Measurements from ENCODE around the gene SLC35A2.
"Not testable (repeated sequence)": the region's sequence is repeated elsewhere in the genome, so short reads cannot be mapped to it uniquely, and the experiment has no call there.

The SLC35A2 gene

GRCh38 chrX:48901069-48901468 lies 10.4 kb downstream of the SLC35A2 start:
- DNase-seq = no peak

- DNase-seq = no peak
Observed at GRCh38 chrX:48899078-48899410, 12.4 kb downstream of the SLC35A2 start.

DNA sequence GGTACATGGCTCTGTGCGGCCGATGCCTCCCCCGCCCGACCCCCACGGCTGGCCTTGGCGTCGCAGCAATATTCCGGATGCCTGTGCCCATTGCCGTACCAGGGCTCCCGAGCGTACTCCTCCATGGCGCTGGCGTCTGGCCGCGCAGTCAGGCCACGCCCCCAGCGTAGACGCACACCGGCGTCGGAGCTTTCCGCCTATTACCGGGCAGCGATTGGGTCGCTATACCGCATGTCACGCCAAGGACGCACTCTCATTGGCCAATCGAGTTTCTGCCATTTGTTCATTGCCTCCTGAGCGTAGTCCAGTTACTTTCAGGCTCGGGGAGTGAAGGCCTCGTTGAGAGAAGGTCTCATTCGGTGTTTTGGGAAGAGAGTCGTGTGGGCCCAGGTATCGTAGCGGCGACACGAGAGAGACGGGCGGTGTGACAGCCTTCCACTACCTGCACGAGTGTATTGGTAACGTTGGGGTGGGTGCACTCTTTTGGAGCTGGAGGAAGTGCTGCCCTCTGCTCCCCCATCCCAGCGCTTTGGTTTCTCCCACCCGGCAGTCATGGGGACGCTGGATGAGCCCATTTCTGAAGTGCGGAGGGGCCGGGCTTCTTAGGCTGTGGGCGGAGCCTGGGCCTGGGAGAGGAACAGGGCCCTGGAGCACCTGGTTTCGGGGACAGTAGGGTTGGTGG lies 13.7 kb downstream of the SLC35A2 start, which contains the start of the genes PQBP1 and TIMM17B:
Gene PQBP1, plus strand, starts transcription at position 306 of the 682 bp plus-strand sequence. CDS start 580 bp downstream, outside the sequence.
Gene TIMM17B, minus strand, starts transcription at position 144 of the 682 bp plus-strand sequence. Its CDS starts 19 bp downstream, at position 125.
- DNase-seq = peak; percentile 94

- DNase-seq = peak; percentile 9
Observed at GRCh38 chrX:48897157-48897624, 14.3 kb downstream of the SLC35A2 start.

DNA sequence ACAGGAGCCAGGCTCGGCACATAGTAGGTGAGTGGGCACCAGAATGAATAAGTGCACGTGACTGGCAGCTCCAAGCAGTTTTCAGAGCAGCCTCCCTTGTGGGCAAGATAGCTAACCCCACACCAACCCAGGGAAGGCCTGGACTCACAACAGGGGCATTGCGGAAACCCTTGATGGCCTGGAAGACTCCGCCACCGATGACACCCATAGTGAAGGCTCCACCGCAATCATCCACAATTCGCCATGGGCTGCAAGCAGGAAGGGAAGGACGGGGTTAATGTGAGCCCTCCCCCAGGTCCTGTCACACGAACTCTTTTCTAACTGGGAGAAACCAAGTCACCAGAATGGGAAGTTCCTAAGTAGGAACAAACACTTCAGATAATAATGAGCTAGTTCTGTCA lies 14.8 kb downstream of the SLC35A2 start:
- no peak for DNase-seq

GRCh38 chrX:48894891-48895290 lies 16.6 kb downstream of the SLC35A2 start:
- no peak for DNase-seq

- no peak for DNase-seq
Observed at GRCh38 chrX:48893556-48894348, 17.7 kb downstream of the SLC35A2 start.

- no peak for DNase-seq
Observed at GRCh38 chrX:48892896-48893295, 18.6 kb downstream of the SLC35A2 start.

DNA sequence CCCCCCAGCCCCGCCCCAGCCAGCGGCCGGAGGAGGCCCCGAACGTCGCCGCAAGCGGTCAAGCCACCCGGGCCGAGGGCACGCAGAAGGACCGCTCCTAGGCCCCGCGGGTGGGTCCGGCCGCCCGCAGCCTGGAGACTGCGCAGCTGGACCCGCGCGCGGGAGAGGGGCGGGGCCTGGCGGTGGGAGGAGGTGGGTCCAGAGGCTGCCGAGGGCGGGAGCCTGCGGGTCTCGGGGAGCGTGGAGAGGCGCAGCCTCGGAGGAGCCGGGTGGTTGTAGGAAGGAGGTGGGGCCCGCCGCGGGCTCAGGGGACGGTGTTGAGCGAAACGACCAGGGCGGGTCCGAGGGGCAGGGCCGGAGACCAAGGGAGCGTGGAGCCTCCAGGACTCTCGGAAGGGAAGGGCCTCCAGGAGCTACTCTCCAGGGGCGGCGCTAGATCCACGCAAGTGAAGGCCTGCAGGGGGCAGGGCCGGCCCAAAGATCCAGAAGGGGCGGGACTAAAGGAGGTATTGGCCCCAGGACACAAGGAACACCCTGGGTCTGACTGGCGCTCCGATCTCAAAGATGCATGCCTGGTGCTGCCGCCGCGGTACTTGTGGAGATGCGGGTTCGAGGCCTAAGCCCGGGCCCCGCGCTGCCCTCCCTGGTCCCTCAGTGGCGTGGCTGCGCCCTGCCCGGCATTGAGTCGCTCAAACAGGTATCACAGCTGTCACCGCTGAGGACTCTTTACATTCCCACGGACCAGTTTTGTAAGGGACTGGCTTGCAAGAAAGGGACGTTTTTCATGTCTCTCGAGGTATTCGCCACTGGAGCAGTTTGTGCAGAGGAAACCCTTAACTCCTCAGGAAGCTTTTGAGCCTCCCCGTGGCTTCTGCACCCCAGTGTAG lies 19.8 kb downstream of the SLC35A2 start:
- DNase-seq = peak; percentile 55

GRCh38 chrX:48890934-48891401 lies 20.5 kb downstream of the SLC35A2 start:
- no peak for DNase-seq

DNA sequence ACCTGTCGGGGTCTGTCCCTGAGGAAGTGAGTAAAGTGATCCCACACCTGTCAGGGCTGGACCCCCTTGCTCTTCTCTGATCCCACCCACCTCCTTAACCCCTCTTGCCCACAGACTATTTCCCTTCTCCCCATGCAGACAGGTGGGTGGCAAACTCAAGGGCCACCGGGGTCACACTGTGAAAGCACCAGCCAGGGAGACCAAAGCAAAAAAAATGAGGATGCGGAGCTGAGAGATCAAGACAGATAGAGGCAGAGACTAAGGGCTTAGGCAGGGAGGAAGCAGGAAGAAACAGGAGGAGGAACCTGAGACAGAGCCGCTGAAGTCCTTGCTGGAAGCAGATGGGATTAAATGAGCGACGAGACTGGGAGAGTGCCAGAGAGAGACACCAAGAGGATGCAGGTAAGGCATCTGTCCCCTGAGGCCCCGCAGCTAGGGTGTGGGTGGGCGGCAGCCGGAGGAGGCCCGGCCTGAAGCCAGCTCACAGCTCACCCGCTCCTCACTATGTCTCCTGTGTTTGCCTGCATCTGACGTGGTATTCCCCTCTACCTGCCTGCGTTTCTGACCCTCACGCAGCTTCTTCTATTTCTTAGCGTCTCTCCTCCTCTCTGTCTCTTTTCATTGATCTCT lies 21.0 kb downstream of the SLC35A2 start:
- peak; percentile 2 for DNase-seq

GRCh38 chrX:48886586-48886985 lies 24.9 kb downstream of the SLC35A2 start:
- not testable (repeated sequence) for DNase-seq

DNA sequence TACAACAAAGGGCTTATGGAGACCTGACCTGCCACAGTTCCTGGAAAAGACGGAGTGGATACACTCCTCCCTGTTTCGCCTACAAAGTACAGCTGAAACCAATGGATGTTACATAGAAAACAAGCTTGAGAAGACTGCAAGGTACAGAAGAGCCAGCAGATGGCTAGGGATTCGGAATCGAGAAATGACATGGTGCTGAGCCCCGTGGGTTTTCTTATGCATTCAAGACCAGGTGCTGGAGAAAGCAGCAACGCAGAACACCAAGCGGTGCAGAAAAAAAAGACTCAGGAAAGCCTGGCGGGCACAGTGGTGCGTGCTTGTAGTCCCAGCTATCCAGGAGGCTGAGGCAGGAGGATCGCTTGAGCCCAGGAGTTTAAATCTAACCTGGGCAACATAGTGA lies 27.7 kb downstream of the SLC35A2 start:
- DNase-seq = no peak

DNA sequence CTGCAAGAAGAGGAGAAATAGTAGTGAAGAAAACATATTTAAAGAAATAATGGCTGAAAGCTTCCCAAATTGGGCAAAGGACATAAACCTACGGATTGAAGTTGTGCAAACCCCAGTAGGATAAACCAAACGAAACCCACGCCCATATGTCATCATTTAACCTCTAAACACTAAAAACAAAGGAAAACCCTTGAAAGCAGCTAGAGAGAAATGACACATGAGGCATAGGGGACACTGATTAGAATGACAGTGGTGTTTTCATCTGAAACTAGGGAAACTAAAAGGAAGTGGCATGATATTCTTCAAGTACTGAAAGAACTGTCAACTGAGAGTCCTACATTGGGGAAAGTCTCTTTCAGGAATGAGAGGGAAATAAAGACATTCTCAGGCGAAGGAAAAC lies 34.5 kb downstream of the SLC35A2 start:
- not testable (repeated sequence) for DNase-seq

DNA sequence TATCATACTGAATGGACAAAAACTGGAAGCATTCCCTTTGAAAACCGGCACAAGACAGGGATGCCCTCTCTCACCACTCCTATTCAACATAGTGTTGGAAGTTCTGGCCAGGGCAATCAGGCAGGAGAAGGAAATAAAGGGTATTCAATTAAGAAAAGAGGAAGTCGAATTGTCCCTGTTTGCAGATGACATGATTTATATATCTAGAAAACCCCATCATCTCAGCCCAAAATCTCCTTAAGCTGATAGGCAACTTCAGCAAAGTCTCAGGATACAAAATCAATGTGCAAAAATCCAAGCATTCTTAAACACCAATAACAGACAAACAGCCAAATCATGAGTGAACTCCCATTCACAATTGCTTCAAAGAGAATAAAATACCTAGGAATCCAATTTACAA lies 39.4 kb downstream of the SLC35A2 start:
- DNase-seq = not testable (repeated sequence)

- no peak for DNase-seq
Observed at GRCh38 chrX:48864210-48864609, 47.2 kb downstream of the SLC35A2 start.

- DNase-seq = no peak
Observed at GRCh38 chrX:48854898-48855297, 56.5 kb downstream of the SLC35A2 start.

DNA sequence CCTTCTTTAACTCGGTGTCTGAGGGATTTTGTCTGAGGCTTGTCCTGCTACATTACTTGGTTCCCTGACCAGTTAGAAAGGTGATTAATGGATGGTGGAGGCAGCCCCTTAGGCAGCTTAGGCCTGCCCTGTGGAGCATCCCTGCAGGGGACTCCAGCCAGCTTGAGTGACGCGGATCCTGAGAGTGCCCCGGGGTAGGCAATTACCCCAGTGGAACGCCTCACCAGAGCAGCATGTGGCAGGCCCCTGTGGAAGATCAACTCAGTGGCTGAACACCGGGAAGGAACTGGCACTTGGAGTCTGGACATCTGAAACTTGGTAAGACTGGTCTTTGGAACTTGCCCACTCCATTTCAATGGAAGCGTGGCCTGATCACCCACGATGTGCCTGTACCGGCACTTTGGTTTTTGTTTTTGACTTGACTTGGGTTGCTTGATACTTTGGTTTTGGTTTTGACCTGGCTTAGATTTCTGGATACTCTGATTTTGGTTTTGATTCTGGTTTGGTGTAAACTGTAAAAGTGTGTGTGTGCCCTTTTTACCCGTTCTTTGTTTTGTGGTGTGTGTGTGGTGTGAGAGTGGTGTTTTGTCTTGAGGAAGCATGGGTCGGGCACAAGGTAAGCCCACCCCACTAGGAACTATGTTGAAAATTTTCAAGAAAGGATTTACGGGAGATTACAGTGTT lies 57.2 kb downstream of the SLC35A2 start:
- not testable (repeated sequence) for DNase-seq

- not testable (repeated sequence) for DNase-seq
Observed at GRCh38 chrX:48853494-48853893, 58.0 kb downstream of the SLC35A2 start.
